Measurements from ENCODE around the gene SAPCD2. TPM values are rescaled to one million over a fixed set of nuclear protein-coding genes. Genes with fewer than 3 reads are reported as not detected.

The SAPCD2 gene
- total RNA-seq, 1 experiment from 2014 or later: 18.4 TPM

DNA sequence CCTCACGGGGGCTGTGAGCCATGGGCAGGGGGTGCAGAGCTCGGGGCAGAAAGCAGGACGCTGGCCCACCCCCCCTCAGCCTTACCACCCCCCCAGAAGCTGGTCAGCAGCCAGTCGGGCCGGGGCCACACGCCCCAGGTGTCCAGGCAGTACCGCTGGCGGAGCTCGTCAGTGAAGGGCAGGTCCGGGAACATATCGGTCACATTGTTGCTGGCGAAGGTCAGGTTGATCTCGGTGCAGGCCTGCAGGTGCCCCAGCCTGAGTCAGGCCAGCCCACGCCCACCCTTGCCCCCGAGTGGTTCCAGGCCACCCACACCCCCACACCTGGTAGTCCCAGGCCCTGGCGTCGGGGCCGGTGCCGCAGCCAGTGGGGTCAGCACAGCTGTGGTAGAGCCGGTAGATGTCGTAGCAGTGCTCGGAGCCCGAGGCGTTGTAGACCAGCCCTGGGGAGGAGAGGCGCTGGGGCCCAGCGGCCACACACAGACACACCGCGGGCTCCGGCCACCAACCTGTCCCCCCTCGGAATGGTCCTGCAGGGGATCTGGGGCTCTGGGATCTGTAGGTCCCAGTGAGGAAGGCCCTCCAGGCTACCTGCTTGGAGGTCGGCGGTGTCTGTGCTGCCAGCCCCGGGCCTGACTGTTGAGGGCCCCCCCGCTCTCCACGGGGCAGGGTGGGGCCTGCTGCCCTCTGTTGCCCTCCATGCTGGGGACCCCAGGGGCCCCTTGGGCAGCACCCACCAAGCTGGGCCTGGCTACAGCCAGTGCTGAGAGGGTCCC lies 41.6 kb upstream of the SAPCD2 start:
- H3K4me1 ChIP-seq (ENCODE audit: control insufficient read depth, insufficient read depth, low read length): no peaks in the 10 kb centered on the region
- ChIA-PET POLR2A (no interaction called here), CTCF (interaction anchor here (0.6 kb wide), 1 partner anchor 135 kb away, joined by 3 read pairs; a partner anchor contains a TSS)
- no peaks in the 10 kb centered on the region for H3K27me3 ChIP-seq (ENCODE audit: control insufficient read depth, insufficient read depth, low read length)
- H3K36me3 ChIP-seq (ENCODE audit: control insufficient read depth, insufficient read depth, low read length): no peaks in the 10 kb centered on the region
- no peak overlapping the region for H3K4me3 ChIP-seq (ENCODE audit: low read depth in 2 of 2, low read length in 2 of 2)
- no peak overlapping the region for H3K27ac ChIP-seq (ENCODE audit: low read length)
- ATAC-seq (no peak), DNase-seq (ENCODE audit: low read depth, low spot score) (no peak)
- intact Hi-C loops (cut with micrococcal nuclease; ENCODE audit: unreplicated experiment): no loop called here
- TF ChIP-seq, protein P1, sequence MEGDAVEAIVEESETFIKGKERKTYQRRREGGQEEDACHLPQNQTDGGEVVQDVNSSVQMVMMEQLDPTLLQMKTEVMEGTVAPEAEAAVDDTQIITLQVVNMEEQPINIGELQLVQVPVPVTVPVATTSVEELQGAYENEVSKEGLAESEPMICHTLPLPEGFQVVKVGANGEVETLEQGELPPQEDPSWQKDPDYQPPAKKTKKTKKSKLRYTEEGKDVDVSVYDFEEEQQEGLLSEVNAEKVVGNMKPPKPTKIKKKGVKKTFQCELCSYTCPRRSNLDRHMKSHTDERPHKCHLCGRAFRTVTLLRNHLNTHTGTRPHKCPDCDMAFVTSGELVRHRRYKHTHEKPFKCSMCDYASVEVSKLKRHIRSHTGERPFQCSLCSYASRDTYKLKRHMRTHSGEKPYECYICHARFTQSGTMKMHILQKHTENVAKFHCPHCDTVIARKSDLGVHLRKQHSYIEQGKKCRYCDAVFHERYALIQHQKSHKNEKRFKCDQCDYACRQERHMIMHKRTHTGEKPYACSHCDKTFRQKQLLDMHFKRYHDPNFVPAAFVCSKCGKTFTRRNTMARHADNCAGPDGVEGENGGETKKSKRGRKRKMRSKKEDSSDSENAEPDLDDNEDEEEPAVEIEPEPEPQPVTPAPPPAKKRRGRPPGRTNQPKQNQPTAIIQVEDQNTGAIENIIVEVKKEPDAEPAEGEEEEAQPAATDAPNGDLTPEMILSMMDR (IDR thresholded peaks at IDR 0.05): no peak
- TF ChIP-seq TCF7L2 (IDR thresholded peaks at IDR 0.05; ENCODE audit: low read depth, low read length) (no peak), SIN3A (IDR thresholded peaks at IDR 0.05; ENCODE audit: borderline replicate concordance, insufficient read depth, low read depth, low read length) (no peak), POLR2AphosphoS5 (IDR thresholded peaks at IDR 0.05; ENCODE audit: low read depth, low read length) (no peak)
- TF ChIP-seq, protein P2, sequence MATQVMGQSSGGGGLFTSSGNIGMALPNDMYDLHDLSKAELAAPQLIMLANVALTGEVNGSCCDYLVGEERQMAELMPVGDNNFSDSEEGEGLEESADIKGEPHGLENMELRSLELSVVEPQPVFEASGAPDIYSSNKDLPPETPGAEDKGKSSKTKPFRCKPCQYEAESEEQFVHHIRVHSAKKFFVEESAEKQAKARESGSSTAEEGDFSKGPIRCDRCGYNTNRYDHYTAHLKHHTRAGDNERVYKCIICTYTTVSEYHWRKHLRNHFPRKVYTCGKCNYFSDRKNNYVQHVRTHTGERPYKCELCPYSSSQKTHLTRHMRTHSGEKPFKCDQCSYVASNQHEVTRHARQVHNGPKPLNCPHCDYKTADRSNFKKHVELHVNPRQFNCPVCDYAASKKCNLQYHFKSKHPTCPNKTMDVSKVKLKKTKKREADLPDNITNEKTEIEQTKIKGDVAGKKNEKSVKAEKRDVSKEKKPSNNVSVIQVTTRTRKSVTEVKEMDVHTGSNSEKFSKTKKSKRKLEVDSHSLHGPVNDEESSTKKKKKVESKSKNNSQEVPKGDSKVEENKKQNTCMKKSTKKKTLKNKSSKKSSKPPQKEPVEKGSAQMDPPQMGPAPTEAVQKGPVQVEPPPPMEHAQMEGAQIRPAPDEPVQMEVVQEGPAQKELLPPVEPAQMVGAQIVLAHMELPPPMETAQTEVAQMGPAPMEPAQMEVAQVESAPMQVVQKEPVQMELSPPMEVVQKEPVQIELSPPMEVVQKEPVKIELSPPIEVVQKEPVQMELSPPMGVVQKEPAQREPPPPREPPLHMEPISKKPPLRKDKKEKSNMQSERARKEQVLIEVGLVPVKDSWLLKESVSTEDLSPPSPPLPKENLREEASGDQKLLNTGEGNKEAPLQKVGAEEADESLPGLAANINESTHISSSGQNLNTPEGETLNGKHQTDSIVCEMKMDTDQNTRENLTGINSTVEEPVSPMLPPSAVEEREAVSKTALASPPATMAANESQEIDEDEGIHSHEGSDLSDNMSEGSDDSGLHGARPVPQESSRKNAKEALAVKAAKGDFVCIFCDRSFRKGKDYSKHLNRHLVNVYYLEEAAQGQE (IDR thresholded peaks at IDR 0.05; ENCODE audit: insufficient read depth in 1 of 2, low read depth in 2 of 2, low read length in 1 of 2): no peak
- in situ Hi-C loops (cut with HindIII; ENCODE audit: low pct_unique_long_range_greater_than_20kb, low sequenced_read_pairs): no loop called here
- H3K9me3 ChIP-seq (ENCODE audit: control insufficient read depth, insufficient read depth, low read depth, low read length): no peaks in the 10 kb centered on the region
- no TSS peak for BruUV-seq (replicated peaks)

DNA sequence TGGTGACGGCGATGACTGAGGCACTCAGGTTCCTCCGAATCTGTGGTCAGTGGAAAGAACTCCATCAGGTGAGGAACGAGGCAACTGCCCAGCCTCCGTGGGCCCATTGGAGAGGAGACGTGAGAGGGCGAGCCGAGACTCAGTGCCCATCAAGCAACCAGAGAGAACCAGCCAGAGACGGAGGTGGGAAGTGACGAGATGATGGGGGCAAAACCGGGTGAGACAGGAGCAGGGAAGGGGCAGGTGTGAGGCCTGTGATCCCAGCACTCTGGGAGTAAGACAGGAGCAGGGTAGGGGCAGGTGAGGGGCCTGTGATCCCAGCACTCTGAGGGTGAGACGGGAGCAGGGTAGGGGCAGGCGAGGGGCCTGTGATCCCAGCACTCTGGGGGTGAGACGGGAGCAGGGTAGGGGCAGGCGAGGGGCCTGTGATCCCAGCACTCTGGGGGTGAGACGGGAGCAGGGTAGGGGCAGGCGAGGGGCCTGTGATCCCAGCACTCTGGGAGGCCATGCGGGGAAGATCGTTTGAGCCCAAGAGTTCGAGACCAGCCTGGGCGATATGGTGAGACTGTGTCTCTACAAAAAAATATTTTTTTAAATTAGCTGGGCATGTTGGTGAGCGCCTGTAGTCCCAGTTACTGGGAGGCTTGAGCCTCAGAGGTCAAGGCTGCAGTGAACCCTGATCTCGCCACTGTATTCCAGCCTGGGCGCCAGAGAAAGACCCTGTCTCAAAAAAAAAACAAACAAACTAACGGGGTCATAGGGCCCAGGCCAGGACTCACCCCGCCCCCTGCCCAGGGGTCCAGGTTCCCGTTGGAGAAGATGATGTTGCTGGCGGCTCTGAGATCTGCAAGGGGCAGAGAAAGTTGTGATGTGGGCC lies 40.8 kb upstream of the SAPCD2 start:
- Histone ChIP-seq H3K27ac (ENCODE audit: low read length) (no peak overlapping the region), H3K27me3 (ENCODE audit: control insufficient read depth, insufficient read depth, low read length) (no peaks in the 10 kb centered on the region), H3K9me3 (ENCODE audit: control insufficient read depth, insufficient read depth, low read depth, low read length) (no peaks in the 10 kb centered on the region), H3K4me3 (ENCODE audit: low read depth in 2 of 2, low read length in 2 of 2) (no peak overlapping the region), H3K4me1 (ENCODE audit: control insufficient read depth, insufficient read depth, low read length) (no peaks in the 10 kb centered on the region), H3K36me3 (ENCODE audit: control insufficient read depth, insufficient read depth, low read length) (no peaks in the 10 kb centered on the region)
- TF ChIP-seq, protein P2 (IDR thresholded peaks at IDR 0.05; ENCODE audit: insufficient read depth in 1 of 2, low read depth in 2 of 2, low read length in 1 of 2): no peak
- TF ChIP-seq POLR2AphosphoS5 (IDR thresholded peaks at IDR 0.05; ENCODE audit: low read depth, low read length): no peak
- no peak for TF ChIP-seq SIN3A (IDR thresholded peaks at IDR 0.05; ENCODE audit: borderline replicate concordance, insufficient read depth, low read depth, low read length)
- TF ChIP-seq TCF7L2 (IDR thresholded peaks at IDR 0.05; ENCODE audit: low read depth, low read length): no peak
- TF ChIP-seq, protein P1 (IDR thresholded peaks at IDR 0.05): no peak
- ATAC-seq (no peak), DNase-seq (ENCODE audit: low read depth, low spot score) (no peak)
- no TSS peak for BruUV-seq (replicated peaks)
- intact Hi-C loops (cut with micrococcal nuclease; ENCODE audit: unreplicated experiment) (no loop called here), in situ Hi-C loops (cut with HindIII; ENCODE audit: low pct_unique_long_range_greater_than_20kb, low sequenced_read_pairs) (no loop called here)
- POLR2A ChIA-PET: no interaction called here
- CTCF ChIA-PET: interaction anchor here (0.6 kb wide), 1 partner anchor 136 kb away, joined by 3 read pairs; a partner anchor contains a TSS
